ENCODE results near the gene BDNF.

The BDNF gene

GRCh38 chr11:27678242-27678641 is 22.0 kb downstream of the BDNF start:
- H3K36me3 ChIP-seq (ENCODE audit: insufficient read depth, low read length), result no peaks in the 10 kb centered on the region
- H2AFZ ChIP-seq (ENCODE audit: low read length), result no peak overlapping the region
- no peaks in the 10 kb centered on the region for H3F3A ChIP-seq (ENCODE audit: low read depth)
- H3K4me1 ChIP-seq (ENCODE audit: insufficient read depth, low read length, poor library complexity, severe bottlenecking), result no peaks in the 10 kb centered on the region
- no peaks in the 10 kb centered on the region for H3K9me2 ChIP-seq (replicated peaks; ENCODE audit: low read depth, low read length)
- H3K4me2 ChIP-seq (ENCODE audit: low read depth, low read length, poor library complexity, severe bottlenecking), result no peak overlapping the region
- no peak overlapping the region for H3K9ac ChIP-seq (ENCODE audit: low read depth, low read length, poor library complexity, severe bottlenecking)
- H3K9me3 ChIP-seq (ENCODE audit: insufficient read depth, low read depth, low read length), result no peaks in the 10 kb centered on the region
- no peaks in the 10 kb centered on the region for H4K20me1 ChIP-seq (ENCODE audit: insufficient read depth, low read length, poor library complexity, severe bottlenecking)
- H3K79me2 ChIP-seq (ENCODE audit: insufficient read depth, low read length), result no peaks in the 10 kb centered on the region
- no peak for TF ChIP-seq CTCF (conservative IDR thresholded peaks at IDR 0.05; ENCODE audit: low read length)
- TF ChIP-seq EZH2phosphoT487 (IDR thresholded peaks at IDR 0.05; ENCODE audit: borderline replicate concordance), result no peak
- H3K4me3 ChIP-seq (ENCODE audit: low read length, poor library complexity, severe bottlenecking), result no peak overlapping the region
- no peaks in the 10 kb centered on the region for H3K27me3 ChIP-seq (ENCODE audit: insufficient read depth, low read length, poor library complexity, severe bottlenecking)

GRCh38 chr11:27677108-27677507 is 23.1 kb downstream of the BDNF start:
- no peaks in the 10 kb centered on the region for H3K9me2 ChIP-seq (replicated peaks; ENCODE audit: low read depth, low read length)
- no peaks in the 10 kb centered on the region for H3K4me1 ChIP-seq (ENCODE audit: insufficient read depth, low read length, poor library complexity, severe bottlenecking)
- H3K9me3 ChIP-seq (ENCODE audit: insufficient read depth, low read depth, low read length), result no peaks in the 10 kb centered on the region
- H3K4me3 ChIP-seq (ENCODE audit: low read length, poor library complexity, severe bottlenecking), result no peak overlapping the region
- TF ChIP-seq EZH2phosphoT487 (IDR thresholded peaks at IDR 0.05; ENCODE audit: borderline replicate concordance) (no peak), CTCF (conservative IDR thresholded peaks at IDR 0.05; ENCODE audit: low read length) (no peak)
- no peaks in the 10 kb centered on the region for H3F3A ChIP-seq (ENCODE audit: low read depth)
- no peak overlapping the region for H3K9ac ChIP-seq (ENCODE audit: low read depth, low read length, poor library complexity, severe bottlenecking)
- no peaks in the 10 kb centered on the region for H3K27me3 ChIP-seq (ENCODE audit: insufficient read depth, low read length, poor library complexity, severe bottlenecking)
- H2AFZ ChIP-seq (ENCODE audit: low read length), result no peak overlapping the region
- H3K36me3 ChIP-seq (ENCODE audit: insufficient read depth, low read length), result no peaks in the 10 kb centered on the region
- no peak overlapping the region for H3K4me2 ChIP-seq (ENCODE audit: low read depth, low read length, poor library complexity, severe bottlenecking)
- H4K20me1 ChIP-seq (ENCODE audit: insufficient read depth, low read length, poor library complexity, severe bottlenecking), result no peaks in the 10 kb centered on the region
- H3K79me2 ChIP-seq (ENCODE audit: insufficient read depth, low read length), result no peaks in the 10 kb centered on the region

GRCh38 chr11:27673979-27674663 is 26.1 kb downstream of the BDNF start:
- no peaks in the 10 kb centered on the region for H3K4me1 ChIP-seq (ENCODE audit: insufficient read depth, low read length, poor library complexity, severe bottlenecking)
- no peaks in the 10 kb centered on the region for H3K9me3 ChIP-seq (ENCODE audit: insufficient read depth, low read depth, low read length)
- no peaks in the 10 kb centered on the region for H3K9me2 ChIP-seq (replicated peaks; ENCODE audit: low read depth, low read length)
- H3K9ac ChIP-seq (ENCODE audit: low read depth, low read length, poor library complexity, severe bottlenecking), result no peak overlapping the region
- no peaks in the 10 kb centered on the region for H3K36me3 ChIP-seq (ENCODE audit: insufficient read depth, low read length)
- H3F3A ChIP-seq (ENCODE audit: low read depth), result no peaks in the 10 kb centered on the region
- no peak for TF ChIP-seq CTCF (conservative IDR thresholded peaks at IDR 0.05; ENCODE audit: low read length)
- TF ChIP-seq EZH2phosphoT487 (IDR thresholded peaks at IDR 0.05; ENCODE audit: borderline replicate concordance), result no peak
- no peak overlapping the region for H2AFZ ChIP-seq (ENCODE audit: low read length)
- H4K20me1 ChIP-seq (ENCODE audit: insufficient read depth, low read length, poor library complexity, severe bottlenecking), result no peaks in the 10 kb centered on the region
- H3K27me3 ChIP-seq (ENCODE audit: insufficient read depth, low read length, poor library complexity, severe bottlenecking), result no peaks in the 10 kb centered on the region
- H3K79me2 ChIP-seq (ENCODE audit: insufficient read depth, low read length), result no peaks in the 10 kb centered on the region
- no peak overlapping the region for H3K4me3 ChIP-seq (ENCODE audit: low read length, poor library complexity, severe bottlenecking)
- no peak overlapping the region for H3K4me2 ChIP-seq (ENCODE audit: low read depth, low read length, poor library complexity, severe bottlenecking)
